GM12878 (cell line): ENCODE results near the gene KLF6. TPM values are rescaled to one million over a fixed set of nuclear protein-coding genes. Genes with fewer than 3 reads are reported as not detected.
A peak's percentile ranks its signal among the peaks of the same experiment; 100 is the strongest.

Experiments used
- EED ChIP-seq: sonication (generic); IDR thresholded peaks from 2 replicates; pipeline ENCODE4 v1.6.1; 2016; ENCODE audit warnings: antibody characterized with exemption, low read depth
- FOS ChIP-seq: IDR thresholded peaks from 3 replicates; pipeline ENCODE4 v1.6.1; 2011; ENCODE audit warnings: borderline replicate concordance; ENCODE audit not compliant: insufficient read length; ENCODE audit errors: extremely low read depth
- GABPA ChIP-seq: IDR thresholded peaks from 2 replicates; pipeline ENCODE4 v1.6.1; 2014; ENCODE audit warnings: antibody characterized with exemption, low read depth, mild to moderate bottlenecking, inconsistent platforms
- GATAD2B ChIP-seq: fragments of 450-650 bp; conservative IDR thresholded peaks from 2 replicates; pipeline ENCODE4 v1.6.1; 2017; ENCODE audit warnings: low read depth, mild to moderate bottlenecking, moderate library complexity
- IKZF1 ChIP-seq: fragments of 450-650 bp; conservative IDR thresholded peaks from 2 replicates; pipeline ENCODE4 v1.6.1; 2017; ENCODE audit warnings: antibody characterized with exemption, mild to moderate bottlenecking
- JUNB ChIP-seq: IDR thresholded peaks from 2 replicates; pipeline ENCODE4 v1.6.1; 2016; ENCODE audit warnings: antibody characterized with exemption, mild to moderate bottlenecking
- KLF5 ChIP-seq: fragments of 450-650 bp; IDR thresholded peaks from 2 replicates; pipeline ENCODE4 v1.6.1; 2014; ENCODE audit warnings: mild to moderate bottlenecking; ENCODE audit not compliant: partially characterized antibody
- MEF2B ChIP-seq: fragments of 450-650 bp; IDR thresholded peaks from 2 replicates; pipeline ENCODE4 v1.6.1; 2018; ENCODE audit warnings: mild to moderate bottlenecking, moderate library complexity; ENCODE audit not compliant: partially characterized antibody, poor library complexity, severe bottlenecking
- MXI1 ChIP-seq: fragments of 150-350 bp; IDR thresholded peaks from 2 replicates; pipeline ENCODE4 v1.6.1; 2011; ENCODE audit warnings: low read depth, mild to moderate bottlenecking, inconsistent platforms, low read length, improper control_type of control experiment
- NR2C2 ChIP-seq: IDR thresholded peaks from 2 replicates; pipeline ENCODE4 v1.6.1; 2011; ENCODE audit warnings: borderline replicate concordance, low read depth; ENCODE audit not compliant: control insufficient read depth, insufficient read length
- PML ChIP-seq: IDR thresholded peaks from 2 replicates; pipeline ENCODE4 v1.6.1; 2012; ENCODE audit warnings: low read length, inconsistent platforms
- RELA ChIP-seq: fragments of 450-650 bp; IDR thresholded peaks from 2 replicates; pipeline ENCODE4 v1.8.0; 2014; ENCODE audit warnings: borderline replicate concordance; ENCODE audit not compliant: partially characterized antibody
- RFX5 ChIP-seq: IDR thresholded peaks from 2 replicates; pipeline ENCODE4 v1.6.1; 2011; ENCODE audit warnings: low read depth, low read length, improper control_type of control experiment
- SKIL ChIP-seq: fragments of 450-650 bp; IDR thresholded peaks from 2 replicates; pipeline ENCODE4 v1.6.1; 2017; ENCODE audit warnings: mild to moderate bottlenecking, low read depth, inconsistent platforms; ENCODE audit not compliant: poor library complexity, severe bottlenecking
- STAT3 ChIP-seq: IDR thresholded peaks from 2 replicates; pipeline ENCODE4 v1.6.1; 2011; ENCODE audit warnings: low read depth, low read length, improper control_type of control experiment
- TCF3 ChIP-seq: IDR thresholded peaks from 2 replicates; pipeline ENCODE4 v1.6.1; 2012; ENCODE audit warnings: low read depth, mild to moderate bottlenecking, low read length, borderline replicate concordance; ENCODE audit not compliant: insufficient read depth
- USF2 ChIP-seq: IDR thresholded peaks from 2 replicates; pipeline ENCODE4 v1.6.1; 2011; ENCODE audit warnings: low read depth, low read length, improper control_type of control experiment, borderline replicate concordance
- ZBTB33 ChIP-seq: fragments of 450-650 bp; IDR thresholded peaks from 2 replicates; pipeline ENCODE4 v1.6.1; 2017; ENCODE audit warnings: mild to moderate bottlenecking
- ZBTB40 ChIP-seq: fragments of 450-650 bp; IDR thresholded peaks from 2 replicates; pipeline ENCODE4 v1.6.1; 2016; ENCODE audit warnings: mild to moderate bottlenecking, moderate library complexity, borderline replicate concordance
- ZNF217 ChIP-seq: fragments of 450-650 bp; IDR thresholded peaks from 2 replicates; pipeline ENCODE4 v1.6.1; 2017; ENCODE audit warnings: antibody characterized with exemption, mild to moderate bottlenecking
- ZNF24 ChIP-seq: fragments of 450-650 bp; IDR thresholded peaks from 2 replicates; pipeline ENCODE4 v1.6.1; 2017; ENCODE audit warnings: antibody characterized with exemption, mild to moderate bottlenecking
- polyA plus RNA-seq, 11 experiments: library from polyadenylated mRNA; depleted of rRNA in 4 of 11; unstranded in 6 of 11; stranded (reverse) in 5 of 11; fragments of >200 nt; fragmentation: Nextera tagmentation in 4 of 11; fragmentation: Illumina TruSeq in 1 of 11; extraction: Ambion mirVana in 4 of 11; extraction: Trizol in 1 of 11; gene quantifications; 1 replicate in 1 of 11; 2 replicates in 10 of 11; pipeline versions ENCODE4 v1.2.1 to v1.2.3, GENCODE V29; 2011 to 2016; ENCODE audit warnings: inconsistent platforms in 2 of 11, missing spikeins in 2 of 11, low read depth in 1 of 11
- total RNA-seq, 4 experiments: library from RNA; depleted of rRNA in 3 of 4; stranded (reverse); fragments of >200 nt in 3 of 4; fragmentation: Illumina TruSeq in 1 of 4; extraction: Trizol in 1 of 4; gene quantifications; 2 replicates each; pipeline versions ENCODE4 v1.2.1 to v1.2.3, GENCODE V29; 2013 to 2021

KLF6 gene
- total and polyA plus RNA-seq, 10 of the 15 experiments (the other 5 are each of a cell fraction or from before 2014, with no cell fraction given), result 7.4 to 54.1 (median 23.5) TPM

- TF ChIP-seq USF2 (no peak), GATAD2B (no peak), KLF5 (no peak), ZBTB33 (no peak), MEF2B (peak; percentile 76), NR2C2 (no peak), TCF3 (no peak), JUNB (peak; percentile 66), SKIL (peak; percentile 50), RELA (no peak), RFX5 (no peak), GABPA (peak; percentile 30; the same call in 1 of the 2 replicates), FOS (no peak), ZNF24 (no peak), ZBTB40 (peak; percentile 86), ZNF217 (no peak), IKZF1 (peak; percentile 55), MXI1 (peak; percentile 68), STAT3 (no peak), EED (peak; percentile 6; the same call in 1 of the 2 replicates), PML (no peak)
These were observed 2.3 kb downstream of the KLF6 start (continued) for GRCh38 chr10:3782451-3783315.
